DMS114 treated with DMSO at 0.1 percent for 48 hours (cell line): ENCODE results near the gene EYS.
A peak's percentile ranks its signal among the peaks of the same experiment; 100 is the strongest.
"Not testable (repeated sequence)": the region's sequence is repeated elsewhere in the genome, so short reads cannot be mapped to it uniquely, and the experiment has no call there.

Experiments used
- DNase-seq: peaks from one replicate; lab custom pipeline; 2025; ENCODE audit not compliant: unreplicated experiment; lab: John Stamatoyannopoulos, UW

The EYS gene

DNA sequence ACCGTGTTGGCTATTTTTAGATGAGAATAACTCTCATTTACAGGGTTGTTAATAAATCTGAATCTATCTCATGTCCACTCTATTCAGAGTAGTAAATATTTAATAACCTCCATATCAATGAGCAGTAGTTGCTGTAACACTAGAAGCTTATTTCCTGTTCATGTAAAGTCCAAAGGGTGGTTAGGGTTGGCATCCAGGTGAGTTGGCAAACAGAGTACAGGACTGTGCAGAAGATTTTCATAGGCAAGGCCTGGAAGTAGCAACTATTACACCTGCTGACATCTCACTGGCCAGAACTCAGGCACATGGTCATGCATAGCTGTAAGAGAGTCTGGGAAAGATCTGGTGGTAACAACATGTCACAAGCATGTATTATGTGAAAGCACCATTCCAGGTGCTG lies 1923.9 kb downstream of the EYS start:
- DNase-seq = no peak

DNA sequence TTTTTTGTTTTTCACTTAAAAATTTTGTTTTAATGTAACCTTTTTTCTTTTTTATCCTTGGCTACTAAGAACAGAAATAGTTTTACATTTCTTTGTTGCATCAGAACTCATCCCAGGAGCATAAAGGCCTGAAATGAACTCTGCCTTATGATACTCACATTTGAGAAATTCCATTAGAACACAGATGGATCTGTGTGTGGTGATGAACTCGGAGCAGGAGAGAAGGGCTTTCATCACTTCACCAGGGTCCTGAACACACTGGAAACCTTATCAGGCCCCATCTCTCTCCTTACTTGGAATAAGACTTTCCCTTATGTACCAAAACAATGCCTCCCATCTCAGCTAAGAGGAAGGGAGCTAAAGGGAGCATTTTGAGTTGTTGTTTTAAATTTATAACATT lies 1932.1 kb downstream of the EYS start:
- no peak for DNase-seq

DNA sequence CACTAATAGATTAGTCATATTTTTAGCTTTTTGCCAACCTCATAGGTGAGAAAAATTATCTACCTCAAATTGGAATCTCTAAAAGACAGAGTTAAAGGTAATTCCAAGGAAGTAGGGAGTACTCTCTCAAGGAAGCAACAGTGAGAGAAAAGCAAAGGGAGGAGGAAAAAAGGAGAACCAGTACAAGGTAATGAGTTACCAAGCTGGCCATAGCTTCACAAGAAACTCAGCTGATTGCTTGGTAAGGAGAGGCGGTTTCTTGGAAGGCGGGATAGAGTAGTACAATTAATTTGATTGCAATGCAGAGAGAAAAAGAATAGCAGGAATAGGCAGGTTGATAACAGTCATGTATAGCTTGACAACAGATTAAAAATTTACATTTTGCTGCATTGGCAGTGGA lies 1933.8 kb downstream of the EYS start:
- no peak for DNase-seq

DNA sequence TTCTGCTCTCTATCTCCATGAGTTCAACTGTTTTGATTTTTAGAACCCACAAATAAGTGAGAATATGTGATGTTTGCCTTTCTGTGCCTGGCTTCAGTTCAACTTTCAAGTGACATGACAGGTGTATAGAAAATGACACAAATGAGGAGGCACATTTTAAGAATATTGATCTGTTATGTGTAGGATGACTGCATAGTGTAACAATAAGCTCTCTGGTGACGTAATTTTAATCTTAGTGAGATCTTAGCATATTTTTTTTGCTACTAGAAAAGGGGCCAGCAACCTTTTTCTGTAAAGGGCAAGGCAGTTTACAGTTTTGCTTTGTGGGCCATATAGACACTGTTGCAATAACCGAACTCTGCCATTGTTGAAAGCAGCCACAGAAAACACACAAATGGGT lies 1941.2 kb downstream of the EYS start:
- no peak for DNase-seq

DNA sequence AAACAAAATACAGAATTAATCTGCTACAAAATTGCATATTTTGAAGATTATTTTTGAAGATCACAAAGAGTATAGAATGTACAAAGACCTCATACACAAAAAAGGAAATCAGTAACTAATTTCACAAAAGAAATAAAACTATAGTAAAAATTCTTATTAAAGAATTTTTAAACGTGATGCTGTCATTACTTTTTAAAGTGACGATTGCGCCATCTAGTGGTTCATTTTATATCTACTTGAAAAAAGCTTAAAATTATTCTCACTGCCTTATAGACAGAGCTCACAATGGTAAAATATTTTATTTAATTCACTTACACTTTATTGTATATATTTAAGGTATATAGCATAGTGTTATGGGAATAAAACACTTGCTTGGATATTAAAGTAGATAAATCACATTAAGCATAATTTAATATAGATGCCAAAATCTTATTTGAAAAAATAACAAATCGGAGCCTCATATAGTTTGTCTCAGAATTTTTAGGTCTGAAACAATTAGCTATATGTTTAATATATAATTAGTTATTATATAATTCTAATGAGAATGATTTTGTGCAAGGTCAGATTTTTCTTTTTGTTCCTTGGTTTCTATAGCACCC lies 1942.6 kb downstream of the EYS start:
- DNase-seq = peak; percentile 45

DNA sequence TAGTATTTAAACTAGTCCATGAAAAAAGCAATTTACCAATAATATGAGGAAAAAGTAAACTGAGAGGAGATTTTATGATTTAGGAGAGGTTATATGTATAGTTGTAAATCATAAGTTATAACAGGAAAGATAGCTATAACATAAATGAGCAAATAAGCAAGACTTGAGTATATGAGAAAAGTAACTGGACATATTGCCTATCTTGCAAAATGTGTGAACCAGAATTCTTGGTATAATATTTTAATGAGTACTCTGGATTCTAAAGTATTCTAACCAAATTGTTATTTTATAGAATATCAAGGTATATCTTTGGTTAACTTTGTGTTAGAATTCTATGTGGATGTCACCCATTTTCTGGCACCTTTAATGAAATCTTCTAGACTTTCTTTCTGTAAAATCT lies 1946.8 kb downstream of the EYS start:
- no peak for DNase-seq

DNA sequence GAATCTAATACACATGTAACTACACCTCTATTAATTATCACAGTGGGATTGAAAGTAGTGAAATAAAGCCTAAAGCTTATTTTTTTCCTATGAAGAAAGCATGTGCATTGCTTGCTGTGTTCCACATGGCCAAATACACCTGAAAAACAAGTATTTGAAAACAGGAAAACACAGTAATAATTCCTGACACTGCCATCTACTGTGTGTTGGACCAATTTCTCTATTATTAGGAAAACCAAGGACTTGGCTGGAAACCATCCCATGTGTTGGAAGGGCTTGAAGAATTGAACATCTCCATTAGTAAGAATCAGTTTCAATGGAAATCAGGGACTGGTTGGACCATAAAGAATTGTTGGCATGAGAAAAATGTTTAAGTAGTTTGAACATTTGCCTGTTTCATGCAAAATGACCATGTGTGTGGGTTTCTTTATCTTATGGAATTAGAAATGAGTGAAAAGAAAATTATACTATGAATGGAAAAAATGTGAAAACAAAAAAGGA lies 1947.4 kb downstream of the EYS start:
- DNase-seq = no peak

DNA sequence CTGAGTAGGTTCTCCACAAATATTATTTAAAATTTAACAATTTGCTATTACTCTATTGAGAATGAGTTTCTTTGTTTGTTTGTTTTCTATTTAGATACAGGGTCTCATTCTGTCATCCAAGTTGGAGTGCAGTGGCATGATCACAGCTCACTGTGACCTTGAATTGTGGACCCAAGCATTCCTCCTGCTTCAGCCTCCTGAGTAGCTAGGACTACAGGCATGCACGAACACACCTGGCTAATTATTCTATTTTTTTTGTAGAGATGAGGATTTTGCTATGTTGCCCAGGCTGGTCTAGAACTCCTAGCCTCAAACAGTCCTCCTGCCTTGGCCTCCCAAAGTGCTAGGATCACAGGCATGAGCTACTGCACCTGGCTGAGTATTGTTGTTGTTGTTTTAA lies 1949.2 kb downstream of the EYS start:
- DNase-seq = no peak

DNA sequence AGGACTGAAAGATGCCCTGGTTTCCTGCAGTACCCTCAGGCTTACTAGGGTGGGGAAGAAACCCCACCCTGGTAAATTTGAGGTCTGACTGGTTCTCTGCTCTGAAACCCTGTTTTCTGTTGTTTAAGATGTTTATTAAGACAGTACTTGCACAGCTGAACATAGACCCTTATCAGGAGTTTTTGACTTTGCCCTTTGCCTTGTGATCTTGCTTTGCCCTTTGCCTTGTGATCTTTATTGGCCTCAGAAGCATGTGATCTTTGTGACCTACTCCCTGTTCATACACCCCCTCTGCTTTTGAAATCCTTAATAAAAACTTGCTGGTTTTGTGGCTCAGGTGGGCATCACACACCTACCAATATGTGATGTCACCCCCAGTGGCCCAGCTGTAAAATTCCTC lies 1949.8 kb downstream of the EYS start:
- DNase-seq = not testable (repeated sequence)

DNA sequence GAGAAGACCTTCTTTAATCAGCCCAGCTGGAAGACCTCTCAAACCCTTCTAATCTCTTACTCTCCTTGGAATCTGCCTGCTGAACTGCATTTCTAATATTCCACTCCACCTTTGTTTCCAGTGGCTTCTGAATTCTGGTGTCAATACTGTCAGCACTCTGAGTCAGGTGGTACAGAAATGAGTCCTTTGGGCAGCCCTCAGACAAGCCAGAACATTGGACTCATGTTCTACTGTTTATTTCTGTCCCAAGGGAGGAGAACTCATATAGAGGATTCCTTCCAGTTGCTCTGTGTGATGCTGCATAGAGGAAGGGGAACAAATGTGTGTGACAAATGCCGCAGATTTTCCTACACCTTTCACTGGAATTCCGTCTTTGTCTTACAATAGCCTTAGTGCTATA lies 1956.6 kb downstream of the EYS start:
- no peak for DNase-seq

DNA sequence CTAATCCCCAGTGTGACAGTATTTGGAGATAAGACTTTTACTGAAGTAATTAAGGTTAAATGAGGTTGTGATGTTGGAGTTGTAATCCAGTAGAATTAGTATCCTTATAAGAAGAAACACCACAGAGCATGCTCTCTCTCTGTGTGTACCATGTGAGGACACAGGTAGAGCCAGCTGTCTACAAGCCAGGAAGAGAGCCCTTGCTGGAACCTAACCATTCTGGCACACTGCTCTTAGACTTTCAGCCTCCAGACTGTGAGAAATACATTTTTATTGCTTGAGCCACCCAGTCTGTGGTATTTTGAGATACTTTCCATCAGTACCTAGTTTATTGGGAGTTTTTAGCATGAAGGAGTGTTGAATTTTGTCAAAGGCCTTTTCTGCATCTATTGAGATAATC lies 1961.2 kb downstream of the EYS start:
- no peak for DNase-seq

DNA sequence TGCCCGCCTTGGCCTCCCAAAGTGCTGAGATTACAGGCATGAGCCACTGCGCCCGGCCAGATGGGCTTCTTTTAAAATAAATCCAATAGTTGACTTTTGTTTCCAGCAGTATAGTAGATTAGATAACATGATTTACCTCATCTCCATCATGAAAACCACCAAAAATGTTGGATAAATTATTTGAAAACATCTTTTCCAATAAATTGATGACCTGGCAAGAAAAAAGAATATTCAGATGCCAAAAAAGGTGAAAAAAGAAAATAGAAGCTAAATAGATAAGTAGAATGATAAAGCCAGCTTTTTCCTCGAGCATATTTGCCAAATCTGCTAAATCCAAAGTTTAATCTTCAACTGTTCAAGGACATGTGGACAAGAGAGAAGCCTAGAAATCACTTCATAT lies 1962.2 kb downstream of the EYS start:
- no peak for DNase-seq

DNA sequence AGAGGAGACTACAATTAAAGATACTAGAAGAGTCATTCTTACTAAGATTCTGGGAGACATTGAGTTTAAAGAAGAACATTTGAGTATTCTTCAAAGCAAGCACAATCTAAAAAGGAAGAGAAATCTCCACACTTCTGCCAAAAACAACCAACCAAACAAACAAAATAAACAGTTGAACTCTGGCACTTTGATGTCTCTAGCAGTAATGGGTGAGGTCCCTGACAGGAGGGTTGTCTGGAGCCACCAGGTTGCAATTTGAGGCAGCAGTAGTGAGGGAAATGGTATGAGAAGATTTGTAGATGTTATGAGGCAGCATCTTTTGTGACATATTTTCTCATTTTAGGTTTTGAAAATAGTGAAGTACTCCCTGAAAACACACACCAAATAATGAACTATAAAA lies 1963.3 kb downstream of the EYS start:
- DNase-seq = no peak

DNA sequence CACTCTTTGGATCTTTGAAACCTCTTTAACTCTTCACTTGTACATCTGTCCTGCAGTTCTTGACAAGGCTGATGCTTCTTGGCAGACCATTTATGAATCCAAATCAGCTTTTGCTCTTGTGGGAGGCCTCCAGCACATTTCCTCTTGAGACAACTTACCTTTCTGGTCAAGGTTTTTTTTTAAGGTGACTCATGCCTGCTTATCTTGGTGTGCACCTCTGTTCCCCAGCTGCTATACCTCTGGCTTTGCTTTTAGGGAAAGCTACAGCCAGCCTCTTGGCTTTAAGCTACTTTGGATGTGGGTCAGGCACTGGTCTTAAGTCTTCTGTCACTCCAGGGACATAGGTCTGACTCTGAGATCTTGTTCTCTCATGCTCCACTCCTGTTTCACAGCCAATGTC lies 1965.0 kb downstream of the EYS start:
- DNase-seq = no peak

DNA sequence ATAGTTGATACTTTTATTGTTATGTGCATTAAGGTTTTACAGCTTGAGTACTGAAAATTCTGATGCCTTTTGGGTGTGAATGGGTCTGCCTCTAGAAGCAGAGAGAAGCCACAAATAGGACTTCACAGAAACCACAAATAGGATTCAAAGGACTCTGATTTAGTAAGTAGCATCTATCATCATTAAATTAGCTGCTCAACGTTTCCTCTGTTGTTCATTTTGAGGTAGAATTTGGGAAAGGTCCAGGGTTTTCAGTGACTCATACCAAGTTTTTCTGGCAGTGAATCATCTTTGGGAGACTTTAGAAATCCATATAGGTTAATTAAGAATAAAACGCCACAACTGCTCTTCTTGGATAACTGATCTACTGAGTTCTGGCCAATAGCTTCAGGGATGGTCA lies 1966.3 kb downstream of the EYS start:
- no peak for DNase-seq

DNA sequence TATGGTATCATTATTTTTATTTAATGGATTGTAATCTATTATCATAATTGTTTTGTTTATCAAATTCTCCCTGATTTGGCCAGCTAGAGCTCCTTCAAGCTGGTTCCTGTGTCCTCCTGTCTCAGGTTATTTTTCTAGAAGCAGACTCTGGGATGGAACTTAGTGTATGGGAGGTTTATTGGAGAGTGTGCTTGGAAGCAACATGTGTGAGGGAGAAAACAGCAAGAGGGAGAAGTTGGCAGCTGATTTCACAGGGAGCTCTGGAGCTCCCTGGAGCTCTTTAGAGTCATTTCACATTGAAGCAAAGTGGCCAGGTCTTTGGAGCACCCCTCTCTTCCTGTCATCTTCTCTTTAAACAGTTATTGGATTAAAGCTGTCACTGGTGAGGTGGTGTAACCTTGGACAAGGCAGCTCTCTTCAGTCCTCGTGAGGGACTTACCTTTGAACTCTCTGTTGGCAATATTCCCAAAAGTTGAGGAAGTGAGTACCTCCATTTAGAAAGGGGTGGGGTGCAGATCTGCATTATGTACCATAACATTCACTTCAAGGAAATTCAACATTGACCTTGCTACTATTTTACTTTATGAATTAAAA lies 1967.8 kb downstream of the EYS start:
- DNase-seq = no peak

DNA sequence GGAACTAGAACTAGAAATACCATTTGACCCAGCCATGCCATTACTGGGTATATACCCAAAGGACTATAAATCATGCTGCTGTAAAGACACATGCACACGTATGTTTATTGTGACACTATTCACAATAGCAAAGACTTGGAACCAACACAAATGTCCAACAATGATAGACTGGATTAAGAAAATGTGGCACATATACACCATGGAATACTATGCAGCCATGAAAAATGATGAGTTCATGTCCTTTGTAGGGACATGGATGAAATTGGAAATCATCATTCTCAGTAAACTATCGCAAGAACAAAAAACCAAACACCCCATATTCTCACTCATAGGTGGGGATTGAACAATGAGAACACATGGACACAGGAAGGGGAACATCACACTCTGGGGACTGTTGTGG lies 1968.8 kb downstream of the EYS start:
- DNase-seq = not testable (repeated sequence)

DNA sequence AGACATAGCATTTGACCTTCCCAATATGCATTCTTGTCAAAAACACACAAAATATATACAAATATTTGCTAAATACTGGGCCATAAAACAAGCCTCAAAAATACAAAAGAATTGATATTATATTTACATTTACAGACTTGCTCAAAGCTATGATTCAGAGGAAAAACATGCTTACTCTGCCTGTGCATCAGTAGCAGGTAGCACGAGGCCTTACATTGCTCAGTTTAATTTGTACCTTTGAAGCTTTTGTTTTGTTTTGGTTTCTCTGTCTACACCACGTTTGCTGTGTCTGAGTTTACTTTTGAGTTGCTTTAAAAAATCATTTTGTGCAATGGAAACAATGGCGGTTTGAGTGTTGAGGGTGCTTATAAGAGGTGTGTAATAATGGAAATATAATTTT lies 1972.1 kb downstream of the EYS start:
- DNase-seq = no peak

DNA sequence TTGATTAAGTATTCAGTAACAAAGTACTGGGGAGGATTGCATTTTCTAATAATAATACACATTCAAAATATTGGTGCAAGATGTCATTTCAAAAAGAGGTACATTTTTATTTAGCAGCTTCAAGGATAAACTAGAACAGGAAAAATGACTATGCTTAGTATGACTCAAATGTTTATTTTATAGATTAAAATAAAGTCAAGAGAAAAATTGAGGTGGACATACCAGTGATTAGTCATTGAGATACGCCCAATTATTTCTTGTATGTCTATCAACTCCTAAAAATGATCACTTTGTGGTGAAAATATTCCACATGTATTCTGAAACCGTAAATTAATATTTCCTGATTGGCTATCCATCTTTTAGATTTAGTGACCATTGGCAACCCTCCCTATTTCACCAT lies 1974.7 kb downstream of the EYS start:
- no peak for DNase-seq

DNA sequence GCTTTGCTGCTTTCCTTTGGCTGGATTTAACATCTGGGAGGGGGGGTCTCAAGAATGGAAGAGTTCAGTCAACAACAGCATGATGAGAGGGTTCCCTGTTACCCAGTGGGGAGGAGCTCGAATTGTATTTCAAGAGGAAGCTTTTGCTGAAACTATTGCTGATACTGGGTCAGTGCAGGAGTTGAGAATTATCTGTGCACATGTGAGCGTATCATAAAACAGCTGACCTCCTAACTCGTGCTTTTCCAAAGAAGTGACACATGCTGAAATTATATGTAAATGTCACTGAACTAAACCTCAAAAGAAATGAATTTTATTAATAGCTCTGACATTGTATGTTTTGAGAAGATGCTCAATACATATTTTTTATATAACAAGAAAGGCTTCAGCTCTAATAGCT lies 1975.1 kb downstream of the EYS start:
- DNase-seq = no peak

DNA sequence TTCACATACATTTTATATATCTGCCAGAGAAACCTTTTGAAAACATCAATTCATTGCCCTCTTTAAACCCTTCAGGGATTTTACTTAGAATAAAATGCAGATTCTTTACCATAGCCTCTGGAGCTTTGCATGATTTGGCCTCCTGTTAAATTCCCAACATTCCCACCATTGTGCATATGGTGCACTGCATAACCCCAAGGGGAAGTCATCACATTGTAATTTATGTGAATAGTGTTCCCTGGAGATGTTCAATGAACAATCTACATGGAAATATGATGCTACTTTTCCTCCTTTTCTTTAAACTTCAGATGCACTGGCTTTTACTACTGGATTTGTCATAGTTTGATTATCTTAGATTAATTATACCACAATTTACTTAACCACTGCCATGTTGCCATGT lies 1976.7 kb downstream of the EYS start:
- no peak for DNase-seq

DNA sequence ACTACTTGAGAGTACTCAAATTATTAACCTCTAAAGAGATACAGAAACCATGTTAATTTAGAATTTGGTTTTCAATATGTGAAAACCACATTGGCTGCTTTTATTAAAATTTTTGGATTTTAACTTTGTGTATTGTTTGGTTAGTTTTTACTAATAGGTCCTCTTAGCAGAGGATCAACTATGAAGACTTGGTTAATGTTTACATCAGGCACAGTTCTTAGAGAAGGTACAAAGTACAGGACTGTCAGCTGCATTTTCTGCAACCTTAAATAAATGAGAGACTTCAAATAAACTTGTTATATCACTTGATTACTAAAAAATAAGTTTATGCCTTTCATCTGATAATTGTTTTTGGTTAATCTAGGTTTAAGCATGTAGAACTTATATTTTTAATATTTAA lies 1982.3 kb downstream of the EYS start:
- DNase-seq = no peak

DNA sequence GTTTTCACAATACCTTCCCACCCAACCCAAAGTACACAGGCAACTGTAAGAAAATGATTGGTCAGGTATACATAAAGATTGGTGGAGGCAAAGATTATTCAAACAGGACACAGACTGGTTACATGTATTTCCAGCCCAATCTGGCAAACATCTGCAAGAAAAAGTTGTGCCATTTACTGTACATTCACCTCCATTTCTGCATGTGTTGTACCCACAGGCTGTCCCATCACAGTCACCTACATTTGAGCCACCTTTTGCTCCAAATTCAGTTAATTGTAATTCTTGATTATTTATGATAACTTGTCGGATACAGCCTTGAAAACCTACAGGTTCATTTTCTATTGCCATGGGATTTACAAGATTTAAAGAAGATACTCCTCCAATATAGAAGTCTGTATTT lies 1985.8 kb downstream of the EYS start:
- DNase-seq = no peak
